Measurements from ENCODE around the gene B3GNT7. TPM values are rescaled to one million over a fixed set of nuclear protein-coding genes. Genes with fewer than 3 reads are reported as not detected.

Gene B3GNT7
- polyA plus RNA-seq, 1 donor (not counting 4 experiments of a cell fraction or from before 2014, with no cell fraction given): not detected

DNA sequence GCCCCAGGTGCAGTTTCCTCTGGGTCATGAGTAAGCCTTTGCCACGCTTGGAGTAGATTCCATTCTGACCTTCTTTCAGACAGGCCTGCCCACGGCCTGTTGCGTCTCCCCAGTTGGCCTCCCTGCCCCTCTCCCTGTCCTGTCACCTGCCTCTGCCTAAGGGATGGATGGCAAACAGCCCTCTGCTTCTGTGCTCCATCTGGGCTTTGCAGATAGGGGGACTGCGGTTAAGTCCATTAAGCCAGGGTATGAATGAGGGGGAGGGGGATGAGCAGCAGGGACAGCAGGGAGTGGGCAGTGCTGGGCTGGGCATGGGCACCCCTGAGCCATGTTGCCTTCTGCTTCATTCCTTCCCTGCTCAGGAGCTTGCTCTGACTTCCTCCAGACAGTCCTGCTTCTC is 37.6 kb upstream of the B3GNT7 start:
- no peak for FAIRE-seq
- TF ChIP-seq, protein P1, sequence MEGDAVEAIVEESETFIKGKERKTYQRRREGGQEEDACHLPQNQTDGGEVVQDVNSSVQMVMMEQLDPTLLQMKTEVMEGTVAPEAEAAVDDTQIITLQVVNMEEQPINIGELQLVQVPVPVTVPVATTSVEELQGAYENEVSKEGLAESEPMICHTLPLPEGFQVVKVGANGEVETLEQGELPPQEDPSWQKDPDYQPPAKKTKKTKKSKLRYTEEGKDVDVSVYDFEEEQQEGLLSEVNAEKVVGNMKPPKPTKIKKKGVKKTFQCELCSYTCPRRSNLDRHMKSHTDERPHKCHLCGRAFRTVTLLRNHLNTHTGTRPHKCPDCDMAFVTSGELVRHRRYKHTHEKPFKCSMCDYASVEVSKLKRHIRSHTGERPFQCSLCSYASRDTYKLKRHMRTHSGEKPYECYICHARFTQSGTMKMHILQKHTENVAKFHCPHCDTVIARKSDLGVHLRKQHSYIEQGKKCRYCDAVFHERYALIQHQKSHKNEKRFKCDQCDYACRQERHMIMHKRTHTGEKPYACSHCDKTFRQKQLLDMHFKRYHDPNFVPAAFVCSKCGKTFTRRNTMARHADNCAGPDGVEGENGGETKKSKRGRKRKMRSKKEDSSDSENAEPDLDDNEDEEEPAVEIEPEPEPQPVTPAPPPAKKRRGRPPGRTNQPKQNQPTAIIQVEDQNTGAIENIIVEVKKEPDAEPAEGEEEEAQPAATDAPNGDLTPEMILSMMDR (optimal IDR thresholded peaks at IDR 0.05 in 1 of 3, IDR thresholded peaks at IDR 0.05 in 1 of 3, conservative IDR thresholded peaks at IDR 0.05 in 1 of 3; ENCODE audit: extremely low read depth in 1 of 3, insufficient read depth in 2 of 3, low read length in 3 of 3): no peak
- no peak for TF ChIP-seq EZH2 (IDR thresholded peaks at IDR 0.05; ENCODE audit: low read length)
- dilution Hi-C loops (cut with MboI; ENCODE audit: extremely low pct_ligation_motif_present, low sequenced_read_pairs): no loop called here
- Histone ChIP-seq H2AFZ (ENCODE audit: control insufficient read depth, low read length) (no peak overlapping the region), H3K9ac (ENCODE audit: control insufficient read depth, extremely low read depth, insufficient read depth, low read length) (no peak overlapping the region), H3K27me3 (ENCODE audit: control insufficient read depth, extremely low read depth, insufficient read depth, low read length) (no peaks in the 10 kb centered on the region), H3K27ac (ENCODE audit: control insufficient read depth, insufficient read depth, low read length) (no peak overlapping the region), H4K20me1 (ENCODE audit: control insufficient read depth, extremely low read depth, insufficient read depth, low read length) (no peaks in the 10 kb centered on the region), H3K4me3 (ENCODE audit: control insufficient read depth in 2 of 3, extremely low read depth in 1 of 3, insufficient read depth in 2 of 3, low read depth in 1 of 3, low read length in 3 of 3) (no peak overlapping the region), H3K9me3 (ENCODE audit: control insufficient read depth, low read depth, low read length) (no peaks in the 10 kb centered on the region), H3K79me2 (ENCODE audit: control insufficient read depth, insufficient read depth, low read length) (no peaks in the 10 kb centered on the region), H3K4me1 (ENCODE audit: control insufficient read depth, extremely low read depth, insufficient read depth, low read length) (no peaks in the 10 kb centered on the region), H3K9me1 (ENCODE audit: control insufficient read depth, extremely low read depth, insufficient read depth, low read length) (no peaks in the 10 kb centered on the region), H3K36me3 (ENCODE audit: control insufficient read depth in 2 of 2, extremely low read depth in 1 of 2, insufficient read depth in 2 of 2, low read length in 2 of 2) (no peaks in the 10 kb centered on the region), H3K4me2 (ENCODE audit: control insufficient read depth, extremely low read depth, insufficient read depth, low read depth, low read length) (no peak overlapping the region)
- DNase-seq (ENCODE audit: low read depth, low spot score): no peak

DNA sequence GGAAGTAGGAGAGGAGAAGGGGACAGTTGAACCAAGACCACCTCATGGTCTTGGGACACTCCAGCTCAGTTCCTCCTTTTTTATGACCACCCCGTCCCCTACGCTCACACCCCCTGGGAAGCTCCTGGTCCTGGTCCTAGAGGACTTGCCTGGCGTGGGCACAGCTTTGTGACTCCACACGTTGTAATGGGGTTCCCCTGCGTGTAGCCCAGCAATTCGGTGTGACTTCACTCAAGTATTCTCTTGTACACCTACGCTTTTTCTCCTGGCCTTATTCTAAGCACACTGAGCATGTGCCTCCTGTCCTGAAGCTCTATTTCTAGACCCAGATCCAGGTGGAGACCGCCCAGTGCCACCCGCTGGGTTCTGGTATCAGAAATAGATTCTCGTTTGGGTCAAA is 36.1 kb upstream of the B3GNT7 start:
- Histone ChIP-seq H3K9me3 (ENCODE audit: control insufficient read depth, low read depth, low read length) (no peaks in the 10 kb centered on the region), H3K36me3 (ENCODE audit: control insufficient read depth in 2 of 2, extremely low read depth in 1 of 2, insufficient read depth in 2 of 2, low read length in 2 of 2) (no peaks in the 10 kb centered on the region), H2AFZ (ENCODE audit: control insufficient read depth, low read length) (no peak overlapping the region), H3K27ac (ENCODE audit: control insufficient read depth, insufficient read depth, low read length) (no peak overlapping the region), H3K27me3 (ENCODE audit: control insufficient read depth, extremely low read depth, insufficient read depth, low read length) (no peaks in the 10 kb centered on the region), H3K79me2 (ENCODE audit: control insufficient read depth, insufficient read depth, low read length) (no peaks in the 10 kb centered on the region), H4K20me1 (ENCODE audit: control insufficient read depth, extremely low read depth, insufficient read depth, low read length) (no peaks in the 10 kb centered on the region), H3K4me3 (ENCODE audit: control insufficient read depth in 2 of 3, extremely low read depth in 1 of 3, insufficient read depth in 2 of 3, low read depth in 1 of 3, low read length in 3 of 3) (no peak overlapping the region), H3K9ac (ENCODE audit: control insufficient read depth, extremely low read depth, insufficient read depth, low read length) (no peak overlapping the region), H3K4me2 (ENCODE audit: control insufficient read depth, extremely low read depth, insufficient read depth, low read depth, low read length) (no peak overlapping the region), H3K9me1 (ENCODE audit: control insufficient read depth, extremely low read depth, insufficient read depth, low read length) (no peaks in the 10 kb centered on the region), H3K4me1 (ENCODE audit: control insufficient read depth, extremely low read depth, insufficient read depth, low read length) (no peaks in the 10 kb centered on the region)
- no peak for DNase-seq (ENCODE audit: low read depth, low spot score)
- no peak for FAIRE-seq
- dilution Hi-C loops (cut with MboI; ENCODE audit: extremely low pct_ligation_motif_present, low sequenced_read_pairs): no loop called here
- TF ChIP-seq, protein P1 (optimal IDR thresholded peaks at IDR 0.05 in 1 of 3, IDR thresholded peaks at IDR 0.05 in 1 of 3, conservative IDR thresholded peaks at IDR 0.05 in 1 of 3; ENCODE audit: extremely low read depth in 1 of 3, insufficient read depth in 2 of 3, low read length in 3 of 3): no peak
- TF ChIP-seq EZH2 (IDR thresholded peaks at IDR 0.05; ENCODE audit: low read length): no peak

Data from keratinocyte (primary cell).